H9 (cell line): ENCODE measurements around the gene MTHFD2. TPM values are rescaled to one million over a fixed set of nuclear protein-coding genes. Genes with fewer than 3 reads are reported as not detected.

Experiments
- DNase-seq: peaks from one replicate; pipeline ENCODE4 v3.0.0-alpha.2; 2017
- H2AFZ ChIP-seq: one replicate; pipeline ENCODE4 v1.6.1; 2013; ENCODE audit warnings: mild to moderate bottlenecking, low read length, control low read depth, moderate library complexity
- H2AK5ac ChIP-seq: 2 replicates; pipeline ENCODE4 v1.6.1; 2013; ENCODE audit warnings: low read length, control low read depth, mixed read lengths; ENCODE audit not compliant: insufficient read length
- H2BK120ac ChIP-seq: one replicate; pipeline ENCODE4 v1.6.1; 2013; ENCODE audit warnings: low read depth, mild to moderate bottlenecking, low read length, control low read depth, inconsistent platforms; ENCODE audit not compliant: poor library complexity, severe bottlenecking
- H2BK12ac ChIP-seq: 2 replicates; pipeline ENCODE4 v1.6.1; 2013; ENCODE audit warnings: low read length, control low read depth, mixed read lengths, low read depth; ENCODE audit not compliant: insufficient read length
- H2BK15ac ChIP-seq: 2 replicates; pipeline ENCODE4 v1.6.1; 2013; ENCODE audit warnings: low read depth, low read length, control low read depth
- H2BK20ac ChIP-seq: one replicate; pipeline ENCODE4 v1.6.1; 2013; ENCODE audit warnings: low read depth, mild to moderate bottlenecking, low read length, control low read depth, inconsistent platforms; ENCODE audit not compliant: poor library complexity, severe bottlenecking
- H2BK5ac ChIP-seq: 2 replicates; pipeline ENCODE4 v1.6.1; 2013; ENCODE audit warnings: low read length, control low read depth, mixed read lengths; ENCODE audit not compliant: insufficient read length
- H3K14ac ChIP-seq: 2 replicates; pipeline ENCODE4 v1.6.1; 2013; ENCODE audit warnings: low read length, control low read depth; ENCODE audit not compliant: insufficient read depth
- H3K18ac ChIP-seq: 2 replicates; pipeline ENCODE4 v1.6.1; 2013; ENCODE audit warnings: low read depth, mild to moderate bottlenecking, mixed read lengths, low read length, control low read depth; ENCODE audit not compliant: insufficient read length
- H3K23ac ChIP-seq: 2 replicates; pipeline ENCODE4 v1.6.1; 2013; ENCODE audit warnings: low read length, control low read depth, mixed read lengths, low read depth; ENCODE audit not compliant: insufficient read length
- H3K23me2 ChIP-seq: 2 replicates; pipeline ENCODE4 v1.6.1; 2013; ENCODE audit warnings: low read depth, mild to moderate bottlenecking, mixed read lengths, low read length, control low read depth; ENCODE audit not compliant: insufficient read length, poor library complexity, severe bottlenecking
- H3K27ac ChIP-seq: 2 replicates; pipeline ENCODE4 v1.5.1; 2013; ENCODE audit warnings: low read length, control low read depth, mixed read lengths, low read depth; ENCODE audit not compliant: insufficient read length
- H3K27me3 ChIP-seq: 2 replicates; pipeline ENCODE4 v1.6.1; 2013; ENCODE audit warnings: low read length, control low read depth, inconsistent platforms; ENCODE audit not compliant: insufficient read depth
- H3K4ac ChIP-seq: 2 replicates; pipeline ENCODE4 v1.6.1; 2013; ENCODE audit warnings: low read depth, mild to moderate bottlenecking, control low read depth, inconsistent platforms, low read length, moderate library complexity
- H3K4me1 ChIP-seq: 2 replicates; pipeline ENCODE4 v1.6.1; 2013; ENCODE audit warnings: low read length, control low read depth, inconsistent platforms; ENCODE audit not compliant: insufficient read depth
- H3K4me2 ChIP-seq: 2 replicates; pipeline ENCODE4 v1.6.1; 2013; ENCODE audit warnings: low read length, control low read depth, mixed read lengths; ENCODE audit not compliant: insufficient read length, insufficient read depth
- H3K56ac ChIP-seq: 2 replicates; pipeline ENCODE4 v1.6.1; 2013; ENCODE audit warnings: low read depth, mild to moderate bottlenecking, mixed read lengths, low read length, control low read depth; ENCODE audit not compliant: insufficient read length
- H3K79me1 ChIP-seq: 2 replicates; pipeline ENCODE4 v1.6.1; 2013; ENCODE audit warnings: low read depth, mild to moderate bottlenecking, moderate library complexity, low read length, control low read depth, inconsistent platforms; ENCODE audit not compliant: insufficient read depth, poor library complexity, severe bottlenecking
- H3K79me2 ChIP-seq: 2 replicates; pipeline ENCODE4 v1.6.1; 2013; ENCODE audit warnings: low read length, control low read depth, inconsistent platforms; ENCODE audit not compliant: insufficient read depth
- H3K9ac ChIP-seq: 2 replicates; pipeline ENCODE4 v1.6.1; 2013; ENCODE audit warnings: low read length, control low read depth, mixed read lengths; ENCODE audit not compliant: insufficient read length; ENCODE audit errors: extremely low read depth
- H3K9me3 ChIP-seq: one replicate; pipeline ENCODE4 v1.6.1; 2013; ENCODE audit warnings: low read depth, low read length, inconsistent platforms; ENCODE audit not compliant: control insufficient read depth
- H3T11ph ChIP-seq: one replicate; pipeline ENCODE4 v1.6.1; 2013; ENCODE audit warnings: mild to moderate bottlenecking, low read length, control low read depth, inconsistent platforms
- H4K20me1 ChIP-seq: one replicate; pipeline ENCODE4 v1.6.1; 2013; ENCODE audit not compliant: control insufficient read depth, insufficient read length, insufficient read depth
- H4K5ac ChIP-seq: 2 replicates; pipeline ENCODE4 v1.6.1; 2013; ENCODE audit warnings: low read depth, mild to moderate bottlenecking, mixed read lengths, low read length, control low read depth; ENCODE audit not compliant: insufficient read length
- H4K8ac ChIP-seq: replicated peaks from 2 replicates; pipeline ENCODE4 v1.6.1; 2013; ENCODE audit warnings: low read length, control low read depth, mixed read lengths, low read depth; ENCODE audit not compliant: insufficient read length
- H4K91ac ChIP-seq: 2 replicates; pipeline ENCODE4 v1.6.1; 2013; ENCODE audit warnings: low read depth, mild to moderate bottlenecking, moderate library complexity, mixed read lengths, low read length, control low read depth; ENCODE audit not compliant: insufficient read length
- H3K27ac Mint-ChIP-seq, 3 experiments: 2 replicates in 2 of 3; 3 replicates in 1 of 3; pipeline ENCODE4 v1.8.0; 2020 to 2021; ENCODE audit warnings: mixed read lengths in 3 of 3, mild to moderate bottlenecking in 1 of 3, moderate library complexity in 1 of 3
- H3K27me3 Mint-ChIP-seq: 2 replicates; pipeline ENCODE4 v1.8.0; 2021; ENCODE audit warnings: low read depth, mild to moderate bottlenecking, moderate library complexity, mixed read lengths
- H3K36me3 Mint-ChIP-seq, 3 experiments: 2 replicates in 2 of 3; 3 replicates in 1 of 3; pipeline ENCODE4 v1.8.0; 2020 to 2021; ENCODE audit warnings: low read depth in 3 of 3, mixed read lengths in 3 of 3; ENCODE audit not compliant: insufficient read depth in 1 of 3
- H3K4me1 Mint-ChIP-seq, 2 experiments: 2 replicates each; pipeline ENCODE4 v1.8.0; 2020; ENCODE audit warnings: mixed read lengths in 2 of 2
- H3K4me3 Mint-ChIP-seq, 2 experiments: 2 replicates in 1 of 2; 3 replicates in 1 of 2; pipeline ENCODE4 v1.8.0; 2020 to 2021; ENCODE audit warnings: mild to moderate bottlenecking in 2 of 2, mixed read lengths in 2 of 2, moderate library complexity in 1 of 2
- H3K9me3 Mint-ChIP-seq, 2 experiments: 2 replicates in 1 of 2; 3 replicates in 1 of 2; pipeline ENCODE4 v1.8.0; 2020; ENCODE audit warnings: mild to moderate bottlenecking in 2 of 2, mixed read lengths in 2 of 2, moderate library complexity in 1 of 2
- CTCF ChIP-seq: fragments of 200-600 bp; sonication (generic); conservative IDR thresholded peaks from 3 replicates; pipeline ENCODE4 v1.8.0; 2021; ENCODE audit warnings: antibody characterized with exemption, mild to moderate bottlenecking
- WGBS: extraction: QIAGEN DNeasy Blood & Tissue Kit; methylation state at CpG from one replicate; pipeline ENCODE4 v1.1.7; 2013; ENCODE audit warnings: missing lambda C conversion rate, low lambda C conversion rate, mixed read lengths; ENCODE audit not compliant: insufficient read length; ENCODE audit errors: extremely low coverage; 5-methylcytosine and 5-hydroxymethylcytosine counted together
- total RNA-seq: library from RNA; stranded (reverse); gene quantifications from 2 replicates; pipeline ENCODE4 v1.2.1, GENCODE V29; 2021

Gene MTHFD2
- total RNA-seq, 1 experiment from 2014 or later = 201 TPM

DNA sequence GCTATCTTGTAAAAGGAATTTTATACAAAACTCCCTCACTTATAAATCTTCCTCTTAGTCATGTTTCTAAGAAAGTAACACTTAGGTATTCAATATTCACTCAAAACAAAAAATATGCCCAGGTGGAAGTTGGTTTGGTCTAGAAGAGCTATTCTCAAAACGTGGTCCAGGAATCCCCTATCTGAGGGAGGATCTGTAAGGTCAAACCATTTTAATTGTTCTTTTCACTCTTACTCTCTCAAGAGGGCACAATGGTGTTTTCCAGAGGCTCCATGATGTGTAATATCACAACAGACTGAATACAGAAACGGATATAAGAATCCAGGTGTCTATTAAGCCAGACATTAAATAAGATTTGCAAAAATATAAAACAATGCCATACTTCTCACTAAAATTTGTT lies 29.7 kb upstream of the MTHFD2 start:
- Histone ChIP-seq H3K9ac (no peak overlapping the region), H4K8ac (no peak overlapping the region), H3K27me3 (no peaks in the 10 kb centered on the region), H2BK15ac (no peak overlapping the region), H4K20me1 (no peaks in the 10 kb centered on the region), H2AFZ (no peak overlapping the region), H2BK20ac (no peak overlapping the region), H4K91ac (no peak overlapping the region), H3K56ac (no peak overlapping the region), H3K14ac (no peak overlapping the region), H3K79me2 (no peaks in the 10 kb centered on the region; the same call in 1 of the 2 replicates), H3K9me3 (no peaks in the 10 kb centered on the region), H2BK12ac (no peak overlapping the region), H2BK120ac (no peak overlapping the region), H3K4me2 (no peak overlapping the region), H4K5ac (no peak overlapping the region), H3K4me1 (no peaks in the 10 kb centered on the region), H3K23ac (no peak overlapping the region), H3T11ph (no peak overlapping the region), H3K18ac (no peak overlapping the region), H2BK5ac (no peak overlapping the region), H3K27ac (no peak overlapping the region), H2AK5ac (no peak overlapping the region), H3K79me1 (peaks cover 4% of the 10 kb centered on the region), H3K23me2 (no peaks in the 10 kb centered on the region), H3K4ac (no peak overlapping the region)
- H3K4me3 Mint-ChIP-seq = no peak overlapping the region; a peak in 1 of 5 replicates
- no CpG with 5 or more reads among the region's 2 CpGs for WGBS
- H3K9me3 Mint-ChIP-seq = no peaks in the 10 kb centered on the region
- no peaks in the 10 kb centered on the region for H3K4me1 Mint-ChIP-seq
- no peak for TF ChIP-seq CTCF
- DNase-seq = no peak
- H3K36me3 Mint-ChIP-seq = peaks cover 48 to 74% (median 69%) of the 10 kb centered on the region in 3 experiments; a peak in 6 of 7 replicates
- no peak overlapping the region for H3K27ac Mint-ChIP-seq
- no peaks in the 10 kb centered on the region for H3K27me3 Mint-ChIP-seq
